SK-N-SH treated with all-trans-retinoic acid at 6 μM for 48 hours (cell line): Measurements from ENCODE around the gene DCDC1.

Source experiments
- ATAC-seq: fragments of 200-7000 bp; cut with Tn5 transposase; 3 replicates; pipeline ENCODE4 v1.9.1; 2020; ENCODE audit warnings: mild to moderate bottlenecking, moderate library complexity
- ARNTL ChIP-seq: fragments of 450-650 bp; formaldehyde crosslinking; IDR thresholded peaks from 2 replicates; pipeline ENCODE4 v1.5.0; 2020; ENCODE audit warnings: low read depth, mild to moderate bottlenecking, moderate library complexity, borderline replicate concordance
- BACH2 ChIP-seq: fragments of 250-450 bp; sonication (Bioruptor Pico); IDR thresholded peaks from 2 replicates; pipeline ENCODE4 v1.9.0; 2021; ENCODE audit warnings: mild to moderate bottlenecking, borderline replicate concordance
- CSDC2 ChIP-seq: fragments of 250-450 bp; sonication (Bioruptor Pico); IDR thresholded peaks from 2 replicates; pipeline ENCODE4 v1.5.0; 2020; ENCODE audit warnings: mild to moderate bottlenecking, moderate library complexity
- ESRRG ChIP-seq: fragments of 250-450 bp; sonication (Bioruptor Pico); IDR thresholded peaks from 2 replicates; pipeline ENCODE4 v1.6.1; 2021; ENCODE audit warnings: mild to moderate bottlenecking
- GLIS3 ChIP-seq: fragments of 250-450 bp; sonication (Bioruptor Pico); IDR thresholded peaks from 2 replicates; pipeline ENCODE4 v1.5.0; 2020; ENCODE audit warnings: mild to moderate bottlenecking, moderate library complexity
- ISL1 ChIP-seq: fragments of 250-450 bp; sonication (Bioruptor Pico); IDR thresholded peaks from 2 replicates; pipeline ENCODE4 v2.1.2; 2022; ENCODE audit warnings: mild to moderate bottlenecking, moderate library complexity
- OSR1 ChIP-seq: fragments of 250-450 bp; sonication (Bioruptor Pico); IDR thresholded peaks from 2 replicates; pipeline ENCODE4 v1.8.0; 2022; ENCODE audit warnings: moderate library complexity, mild to moderate bottlenecking, inconsistent platforms
- PPARA ChIP-seq: fragments of 250-450 bp; sonication (Bioruptor Pico); IDR thresholded peaks from 2 replicates; pipeline ENCODE4 v1.5.0; 2020; ENCODE audit warnings: mild to moderate bottlenecking, borderline replicate concordance
- RARB ChIP-seq: fragments of 250-450 bp; sonication (Bioruptor Pico); IDR thresholded peaks from 2 replicates; pipeline ENCODE4 v1.8.0; 2021; ENCODE audit warnings: mild to moderate bottlenecking, moderate library complexity
- SNAI2 ChIP-seq: fragments of 250-450 bp; sonication (Bioruptor Pico); IDR thresholded peaks from 2 replicates; pipeline ENCODE4 v1.5.0; 2020; ENCODE audit warnings: mild to moderate bottlenecking, moderate library complexity
- TCF4 ChIP-seq: fragments of 250-450 bp; sonication (Bioruptor Pico); IDR thresholded peaks from 2 replicates; pipeline ENCODE4 v1.8.0; 2021; ENCODE audit warnings: mild to moderate bottlenecking, moderate library complexity, borderline replicate concordance
- ZC3H10 ChIP-seq: fragments of 250-450 bp; sonication (Bioruptor Pico); IDR thresholded peaks from 2 replicates; pipeline ENCODE4 v1.5.1; 2021; ENCODE audit warnings: mild to moderate bottlenecking, moderate library complexity
- ZFP3 ChIP-seq: fragments of 250-450 bp; sonication (Bioruptor Pico); IDR thresholded peaks from 2 replicates; pipeline ENCODE4 v1.5.0; 2020; ENCODE audit warnings: mild to moderate bottlenecking, moderate library complexity
- ZFP30 ChIP-seq: fragments of 450-650 bp; formaldehyde crosslinking; IDR thresholded peaks from 2 replicates; pipeline ENCODE4 v1.5.0; 2022; ENCODE audit warnings: mild to moderate bottlenecking, moderate library complexity
- ZNF565 ChIP-seq: fragments of 450-650 bp; formaldehyde crosslinking; conservative IDR thresholded peaks from 2 replicates; pipeline ENCODE4 v1.5.0; 2020; ENCODE audit warnings: low read depth, mild to moderate bottlenecking, moderate library complexity
- ZNF70 ChIP-seq: fragments of 450-650 bp; formaldehyde crosslinking; IDR thresholded peaks from 2 replicates; pipeline ENCODE4 v1.5.0; 2020; ENCODE audit warnings: mild to moderate bottlenecking, moderate library complexity
- TF ChIP-seq, protein P1 (sequence below): fragments of 250-450 bp; sonication (Bioruptor Pico); IDR thresholded peaks from 2 replicates; pipeline ENCODE4 v1.5.0; 2020; ENCODE audit warnings: mild to moderate bottlenecking, moderate library complexity
- TF ChIP-seq, protein P2 (sequence below): fragments of 250-450 bp; sonication (Bioruptor Pico); IDR thresholded peaks from 2 replicates; pipeline ENCODE4 v1.8.0; 2021; ENCODE audit warnings: low read depth, mild to moderate bottlenecking, moderate library complexity, borderline replicate concordance
- TF ChIP-seq, protein P3 (sequence below): fragments of 250-450 bp; sonication (Bioruptor Pico); IDR thresholded peaks from 2 replicates; pipeline ENCODE4 v1.5.1; 2020; ENCODE audit warnings: low read depth, mild to moderate bottlenecking, moderate library complexity
- TF ChIP-seq, protein P4 (sequence below): fragments of 250-450 bp; sonication (Bioruptor Pico); IDR thresholded peaks from 2 replicates; pipeline ENCODE4 v1.5.1; 2021; ENCODE audit warnings: mild to moderate bottlenecking, moderate library complexity
- TF ChIP-seq, protein P5 (sequence below): fragments of 250-450 bp; sonication (Bioruptor Pico); IDR thresholded peaks from 2 replicates; pipeline ENCODE4 v1.8.0; 2020; ENCODE audit warnings: mild to moderate bottlenecking, moderate library complexity, borderline replicate concordance

DCDC1 gene

DNA sequence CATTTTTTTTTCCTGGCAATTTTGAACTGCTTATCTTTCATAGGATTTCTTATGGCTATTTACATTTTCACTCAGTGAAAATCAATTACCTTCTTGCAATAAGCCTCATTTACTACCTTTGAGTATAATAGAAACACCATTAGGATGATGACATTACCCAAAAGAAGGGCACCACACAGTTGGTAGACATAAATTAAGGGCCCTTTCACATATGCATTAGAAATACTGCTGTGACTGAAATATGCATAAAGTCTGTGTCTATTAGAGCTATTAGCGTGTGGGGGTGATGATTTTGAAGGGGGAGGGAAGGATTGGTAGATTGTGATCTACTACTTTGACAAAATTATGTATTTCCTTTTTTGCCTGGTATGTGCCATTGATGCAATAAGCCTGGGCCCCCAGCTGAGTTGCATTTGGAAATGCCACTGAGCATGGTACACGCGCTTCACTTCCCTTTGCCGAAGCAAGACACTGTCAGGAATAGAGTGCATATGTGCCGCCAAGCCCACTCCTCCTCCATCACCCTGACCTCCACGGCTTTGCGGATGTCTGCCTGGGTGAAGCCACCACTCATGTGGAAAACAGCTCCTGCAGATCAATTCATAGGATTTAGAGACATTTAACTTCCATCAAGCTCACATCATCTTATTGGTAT, 339.3 kb downstream of the DCDC1 start:
- TF ChIP-seq ARNTL (CRISPR knock-in tag) (no peak), CSDC2 (CRISPR knock-in tag) (no peak), RARB (no peak), ESRRG (CRISPR knock-in tag) (no peak), OSR1 (CRISPR knock-in tag) (no peak), ISL1 (CRISPR knock-in tag) (no peak), PPARA (no peak), ZFP30 (no peak), GLIS3 (CRISPR knock-in tag) (no peak), ZC3H10 (CRISPR knock-in tag) (no peak), ZNF565 (CRISPR knock-in tag) (no peak), TCF4 (CRISPR knock-in tag) (no peak), BACH2 (CRISPR knock-in tag) (no peak), SNAI2 (CRISPR knock-in tag) (no peak), ZNF70 (no peak)
- TF ChIP-seq, protein P1, sequence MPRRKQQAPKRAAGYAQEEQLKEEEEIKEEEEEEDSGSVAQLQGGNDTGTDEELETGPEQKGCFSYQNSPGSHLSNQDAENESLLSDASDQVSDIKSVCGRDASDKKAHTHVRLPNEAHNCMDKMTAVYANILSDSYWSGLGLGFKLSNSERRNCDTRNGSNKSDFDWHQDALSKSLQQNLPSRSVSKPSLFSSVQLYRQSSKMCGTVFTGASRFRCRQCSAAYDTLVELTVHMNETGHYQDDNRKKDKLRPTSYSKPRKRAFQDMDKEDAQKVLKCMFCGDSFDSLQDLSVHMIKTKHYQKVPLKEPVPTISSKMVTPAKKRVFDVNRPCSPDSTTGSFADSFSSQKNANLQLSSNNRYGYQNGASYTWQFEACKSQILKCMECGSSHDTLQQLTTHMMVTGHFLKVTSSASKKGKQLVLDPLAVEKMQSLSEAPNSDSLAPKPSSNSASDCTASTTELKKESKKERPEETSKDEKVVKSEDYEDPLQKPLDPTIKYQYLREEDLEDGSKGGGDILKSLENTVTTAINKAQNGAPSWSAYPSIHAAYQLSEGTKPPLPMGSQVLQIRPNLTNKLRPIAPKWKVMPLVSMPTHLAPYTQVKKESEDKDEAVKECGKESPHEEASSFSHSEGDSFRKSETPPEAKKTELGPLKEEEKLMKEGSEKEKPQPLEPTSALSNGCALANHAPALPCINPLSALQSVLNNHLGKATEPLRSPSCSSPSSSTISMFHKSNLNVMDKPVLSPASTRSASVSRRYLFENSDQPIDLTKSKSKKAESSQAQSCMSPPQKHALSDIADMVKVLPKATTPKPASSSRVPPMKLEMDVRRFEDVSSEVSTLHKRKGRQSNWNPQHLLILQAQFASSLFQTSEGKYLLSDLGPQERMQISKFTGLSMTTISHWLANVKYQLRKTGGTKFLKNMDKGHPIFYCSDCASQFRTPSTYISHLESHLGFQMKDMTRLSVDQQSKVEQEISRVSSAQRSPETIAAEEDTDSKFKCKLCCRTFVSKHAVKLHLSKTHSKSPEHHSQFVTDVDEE (CRISPR knock-in tag) = no peak
- TF ChIP-seq, protein P2, sequence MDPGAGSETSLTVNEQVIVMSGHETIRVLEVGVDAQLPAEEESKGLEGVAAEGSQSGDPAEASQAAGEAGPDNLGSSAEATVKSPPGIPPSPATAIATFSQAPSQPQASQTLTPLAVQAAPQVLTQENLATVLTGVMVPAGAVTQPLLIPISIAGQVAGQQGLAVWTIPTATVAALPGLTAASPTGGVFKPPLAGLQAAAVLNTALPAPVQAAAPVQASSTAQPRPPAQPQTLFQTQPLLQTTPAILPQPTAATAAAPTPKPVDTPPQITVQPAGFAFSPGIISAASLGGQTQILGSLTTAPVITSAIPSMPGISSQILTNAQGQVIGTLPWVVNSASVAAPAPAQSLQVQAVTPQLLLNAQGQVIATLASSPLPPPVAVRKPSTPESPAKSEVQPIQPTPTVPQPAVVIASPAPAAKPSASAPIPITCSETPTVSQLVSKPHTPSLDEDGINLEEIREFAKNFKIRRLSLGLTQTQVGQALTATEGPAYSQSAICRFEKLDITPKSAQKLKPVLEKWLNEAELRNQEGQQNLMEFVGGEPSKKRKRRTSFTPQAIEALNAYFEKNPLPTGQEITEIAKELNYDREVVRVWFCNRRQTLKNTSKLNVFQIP = no peak
- TF ChIP-seq, protein P3, sequence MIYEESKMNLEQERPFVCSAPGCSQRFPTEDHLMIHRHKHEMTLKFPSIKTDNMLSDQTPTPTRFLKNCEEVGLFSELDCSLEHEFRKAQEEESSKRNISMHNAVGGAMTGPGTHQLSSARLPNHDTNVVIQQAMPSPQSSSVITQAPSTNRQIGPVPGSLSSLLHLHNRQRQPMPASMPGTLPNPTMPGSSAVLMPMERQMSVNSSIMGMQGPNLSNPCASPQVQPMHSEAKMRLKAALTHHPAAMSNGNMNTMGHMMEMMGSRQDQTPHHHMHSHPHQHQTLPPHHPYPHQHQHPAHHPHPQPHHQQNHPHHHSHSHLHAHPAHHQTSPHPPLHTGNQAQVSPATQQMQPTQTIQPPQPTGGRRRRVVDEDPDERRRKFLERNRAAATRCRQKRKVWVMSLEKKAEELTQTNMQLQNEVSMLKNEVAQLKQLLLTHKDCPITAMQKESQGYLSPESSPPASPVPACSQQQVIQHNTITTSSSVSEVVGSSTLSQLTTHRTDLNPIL (CRISPR knock-in tag) = no peak
- TF ChIP-seq, protein P4, sequence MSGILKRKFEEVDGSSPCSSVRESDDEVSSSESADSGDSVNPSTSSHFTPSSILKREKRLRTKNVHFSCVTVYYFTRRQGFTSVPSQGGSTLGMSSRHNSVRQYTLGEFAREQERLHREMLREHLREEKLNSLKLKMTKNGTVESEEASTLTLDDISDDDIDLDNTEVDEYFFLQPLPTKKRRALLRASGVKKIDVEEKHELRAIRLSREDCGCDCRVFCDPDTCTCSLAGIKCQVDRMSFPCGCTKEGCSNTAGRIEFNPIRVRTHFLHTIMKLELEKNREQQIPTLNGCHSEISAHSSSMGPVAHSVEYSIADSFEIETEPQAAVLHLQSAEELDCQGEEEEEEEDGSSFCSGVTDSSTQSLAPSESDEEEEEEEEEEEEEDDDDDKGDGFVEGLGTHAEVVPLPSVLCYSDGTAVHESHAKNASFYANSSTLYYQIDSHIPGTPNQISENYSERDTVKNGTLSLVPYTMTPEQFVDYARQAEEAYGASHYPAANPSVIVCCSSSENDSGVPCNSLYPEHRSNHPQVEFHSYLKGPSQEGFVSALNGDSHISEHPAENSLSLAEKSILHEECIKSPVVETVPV (CRISPR knock-in tag) = no peak
- TF ChIP-seq, protein P5, sequence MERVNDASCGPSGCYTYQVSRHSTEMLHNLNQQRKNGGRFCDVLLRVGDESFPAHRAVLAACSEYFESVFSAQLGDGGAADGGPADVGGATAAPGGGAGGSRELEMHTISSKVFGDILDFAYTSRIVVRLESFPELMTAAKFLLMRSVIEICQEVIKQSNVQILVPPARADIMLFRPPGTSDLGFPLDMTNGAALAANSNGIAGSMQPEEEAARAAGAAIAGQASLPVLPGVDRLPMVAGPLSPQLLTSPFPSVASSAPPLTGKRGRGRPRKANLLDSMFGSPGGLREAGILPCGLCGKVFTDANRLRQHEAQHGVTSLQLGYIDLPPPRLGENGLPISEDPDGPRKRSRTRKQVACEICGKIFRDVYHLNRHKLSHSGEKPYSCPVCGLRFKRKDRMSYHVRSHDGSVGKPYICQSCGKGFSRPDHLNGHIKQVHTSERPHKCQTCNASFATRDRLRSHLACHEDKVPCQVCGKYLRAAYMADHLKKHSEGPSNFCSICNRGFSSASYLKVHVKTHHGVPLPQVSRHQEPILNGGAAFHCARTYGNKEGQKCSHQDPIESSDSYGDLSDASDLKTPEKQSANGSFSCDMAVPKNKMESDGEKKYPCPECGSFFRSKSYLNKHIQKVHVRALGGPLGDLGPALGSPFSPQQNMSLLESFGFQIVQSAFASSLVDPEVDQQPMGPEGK (CRISPR knock-in tag) = no peak
- ATAC-seq = no peak

DNA sequence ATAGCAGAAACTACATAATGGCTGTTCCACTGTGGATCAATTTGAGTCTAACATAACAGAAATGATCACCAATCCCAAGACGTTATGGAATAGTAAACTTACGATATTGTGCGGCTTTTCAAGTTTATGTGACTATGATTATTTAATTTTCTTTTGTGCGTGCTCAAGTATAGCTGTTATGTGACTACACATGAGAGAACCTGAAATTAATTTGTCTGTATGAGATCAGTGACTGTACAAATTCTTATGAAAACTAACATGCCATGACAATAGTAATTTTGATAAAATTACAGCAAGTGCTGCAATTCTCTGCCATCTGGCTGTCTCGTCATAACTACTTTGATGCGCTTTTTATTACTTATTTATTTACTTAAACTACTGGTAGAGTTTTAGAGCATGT, 343.2 kb downstream of the DCDC1 start:
- TF ChIP-seq ZFP3 (no peak), ZNF70 (no peak), TCF4 (CRISPR knock-in tag) (no peak), ZC3H10 (CRISPR knock-in tag) (no peak), GLIS3 (CRISPR knock-in tag) (no peak), RARB (no peak), ZFP30 (no peak), PPARA (no peak), ARNTL (CRISPR knock-in tag) (no peak)
- TF ChIP-seq, protein P2 = no peak
- TF ChIP-seq, protein P1 (CRISPR knock-in tag) = no peak
- TF ChIP-seq, protein P5 (CRISPR knock-in tag) = no peak
- ATAC-seq = no peak
